GM19351 (cell line): ENCODE results near the gene CACNA2D2.
A peak's percentile ranks its signal among the peaks of the same experiment; 100 is the strongest.

Experiments
- ATAC-seq: cut with Tn5 transposase; IDR thresholded peaks from one replicate; pipeline ENCODE4 v1.9.1; 2021; ENCODE audit warnings: mild to moderate bottlenecking, moderate library complexity; ENCODE audit not compliant: unreplicated experiment

CACNA2D2 gene

GRCh38 chr3:50354186-50354764 lies 149.2 kb downstream of the CACNA2D2 start:
- ATAC-seq, result no peak

- ATAC-seq, result no peak
Measured at GRCh38 chr3:50353245-50354004, 150.0 kb downstream of the CACNA2D2 start.

- no peak for ATAC-seq
Measured at GRCh38 chr3:50352781-50353180, 150.7 kb downstream of the CACNA2D2 start.

- ATAC-seq, result no peak
Measured at GRCh38 chr3:50351323-50351697, 152.1 kb downstream of the CACNA2D2 start.

- peak; percentile 83 for ATAC-seq
Measured at GRCh38 chr3:50350527-50351322, 152.7 kb downstream of the CACNA2D2 start, which contains the start of the genes CYB561D2 and NPRL2. Gene CYB561D2 (plus strand): TSS chr3:50350862. CDS start chr3:50351434, 572 bp downstream. Gene NPRL2 (minus strand): TSS chr3:50350775. CDS start chr3:50350652, 123 bp downstream.

- ATAC-seq, result no peak
Measured at GRCh38 chr3:50350213-50350526, 153.3 kb downstream of the CACNA2D2 start.

GRCh38 chr3:50347187-50347813 lies 156.1 kb downstream of the CACNA2D2 start:
- no peak for ATAC-seq

- no peak for ATAC-seq
Measured at GRCh38 chr3:50345586-50346234, 157.7 kb downstream of the CACNA2D2 start, which contains the start of gene ZMYND10. Gene ZMYND10 (minus strand): TSS chr3:50345732. CDS start chr3:50345579, 153 bp downstream.

GRCh38 chr3:50345008-50345407 lies 158.4 kb downstream of the CACNA2D2 start:
- no peak for ATAC-seq

GRCh38 chr3:50342813-50343633 lies 160.4 kb downstream of the CACNA2D2 start:
- ATAC-seq, result no peak

GRCh38 chr3:50341996-50342650 lies 161.3 kb downstream of the CACNA2D2 start:
- ATAC-seq, result no peak

GRCh38 chr3:50341537-50341936 lies 161.9 kb downstream of the CACNA2D2 start:
- no peak for ATAC-seq

GRCh38 chr3:50340448-50341329 lies 162.7 kb downstream of the CACNA2D2 start, which contains the start of gene RASSF1:
Gene RASSF1 (minus strand): TSS chr3:50340836. CDS start chr3:50340805, 31 bp downstream.
- peak; percentile 29 for ATAC-seq

- ATAC-seq, result no peak
Measured at GRCh38 chr3:50340147-50340447, 163.3 kb downstream of the CACNA2D2 start.

- no peak for ATAC-seq
Measured at GRCh38 chr3:50339485-50340146, 163.8 kb downstream of the CACNA2D2 start.

- no peak for ATAC-seq
Measured at GRCh38 chr3:50338965-50339364, 164.5 kb downstream of the CACNA2D2 start.

- ATAC-seq, result peak; percentile 61
Measured at GRCh38 chr3:50337175-50337861, 166.1 kb downstream of the CACNA2D2 start.
